CD14-positive monocyte (primary cell): ENCODE data around the gene TMEM45B. TPM values are rescaled to one million over a fixed set of nuclear protein-coding genes. Genes with fewer than 3 reads are reported as not detected.
"Not testable (repeated sequence)": the region's sequence is repeated elsewhere in the genome, so short reads cannot be mapped to it uniquely, and the experiment has no call there.

Experiments
- DNase-seq, 3 donors: peaks; one replicate each; pipeline ENCODE4 v3.0.0-alpha.2; 2011 to 2022
- H2AFZ ChIP-seq: 2 replicates; pipeline ENCODE4 v1.6.0; 2012; ENCODE audit warnings: mild to moderate bottlenecking, low read depth, low read length, inconsistent platforms; ENCODE audit not compliant: insufficient read depth, poor library complexity, severe bottlenecking
- H3K27ac ChIP-seq, 2 donors: 1 replicate in 1 of 2; 2 replicates in 1 of 2; pipeline ENCODE4 v1.5.1; 2012 to 2013; ENCODE audit warnings: low read length in 2 of 2, control low read depth in 1 of 2, inconsistent platforms in 1 of 2, low read depth in 1 of 2, mild to moderate bottlenecking in 1 of 2
- H3K27me3 ChIP-seq, 2 donors: one replicate each; pipeline versions ENCODE4 v1.6.0 to v1.6.1; 2011 to 2013; ENCODE audit warnings: low read length in 2 of 2; ENCODE audit not compliant: control insufficient read depth in 2 of 2, insufficient read depth in 2 of 2
- H3K36me3 ChIP-seq, 2 donors: replicated peaks in 1 of 2; 1 replicate in 1 of 2; 2 replicates in 1 of 2; pipeline versions ENCODE4 v1.5.1 to v1.6.1; 2012 to 2013; ENCODE audit warnings: low read length in 2 of 2, control low read depth in 1 of 2, inconsistent platforms in 1 of 2, mild to moderate bottlenecking in 1 of 2; ENCODE audit not compliant: insufficient read depth in 2 of 2, control insufficient read depth in 1 of 2
- H3K4me1 ChIP-seq, 2 donors: 1 replicate in 1 of 2; 2 replicates in 1 of 2; pipeline versions ENCODE4 v1.5.1 to v1.6.1; 2012 to 2013; ENCODE audit warnings: low read length in 2 of 2, control low read depth in 1 of 2, inconsistent platforms in 1 of 2, mild to moderate bottlenecking in 1 of 2, moderate library complexity in 1 of 2; ENCODE audit not compliant: insufficient read depth in 2 of 2, control insufficient read depth in 1 of 2
- H3K4me2 ChIP-seq: replicated peaks from 2 replicates; pipeline ENCODE3; 2012; ENCODE audit warnings: low read length, moderate library complexity, mild to moderate bottlenecking; ENCODE audit not compliant: poor library complexity, severe bottlenecking; ENCODE audit errors: extremely low read depth
- H3K4me3 ChIP-seq, 3 experiments: fragments of 200-600 bp in 1 of 3; sonication (generic) in 1 of 3; replicated peaks in 1 of 3; 1 replicate in 2 of 3; 2 replicates in 1 of 3; pipeline ENCODE4 v1.5.1; 2011 to 2013; ENCODE audit warnings: low read length in 3 of 3, mild to moderate bottlenecking in 3 of 3, control low read depth in 2 of 3, low read depth in 2 of 3, inconsistent platforms in 1 of 3, moderate library complexity in 1 of 3
- H3K79me2 ChIP-seq: 2 replicates; pipeline ENCODE4 v1.6.0; 2012; ENCODE audit warnings: mild to moderate bottlenecking, control low read depth, inconsistent platforms, low read length, moderate library complexity; ENCODE audit not compliant: insufficient read depth
- H3K9ac ChIP-seq: 2 replicates; pipeline ENCODE4 v1.6.0; 2017; ENCODE audit warnings: low read length, mild to moderate bottlenecking; ENCODE audit not compliant: insufficient read depth, poor library complexity, severe bottlenecking
- H3K9me3 ChIP-seq, 2 donors: replicated peaks in 1 of 2; 1 replicate in 1 of 2; 2 replicates in 1 of 2; pipeline versions ENCODE4 v1.5.1 to v1.6.1; 2012 to 2013; ENCODE audit warnings: low read length in 2 of 2, control low read depth in 1 of 2; ENCODE audit not compliant: control insufficient read depth in 1 of 2, insufficient read depth in 1 of 2
- H4K20me1 ChIP-seq: 2 replicates; pipeline ENCODE4 v1.6.0; 2012; ENCODE audit warnings: mild to moderate bottlenecking, low read length, control low read depth, moderate library complexity; ENCODE audit not compliant: insufficient read depth
- H3K27ac Mint-ChIP-seq, 7 donors: one replicate each; pipeline ENCODE4 v1.8.0; 2020; ENCODE audit warnings: mild to moderate bottlenecking in 7 of 7, mixed read lengths in 7 of 7, moderate library complexity in 6 of 7, inconsistent platforms in 2 of 7
- H3K27me3 Mint-ChIP-seq, 3 donors: one replicate each; pipeline ENCODE4 v1.8.0; 2021 to 2022; ENCODE audit warnings: low read depth in 3 of 3, mild to moderate bottlenecking in 3 of 3, mixed read lengths in 3 of 3, moderate library complexity in 3 of 3, inconsistent platforms in 1 of 3
- H3K36me3 Mint-ChIP-seq, 2 donors: one replicate each; pipeline ENCODE4 v1.8.0; 2020; ENCODE audit warnings: mixed read lengths in 2 of 2, inconsistent platforms in 1 of 2, mild to moderate bottlenecking in 1 of 2
- H3K4me1 Mint-ChIP-seq: one replicate; pipeline ENCODE4 v1.8.0; 2020; ENCODE audit warnings: mild to moderate bottlenecking, mixed read lengths
- H3K4me3 Mint-ChIP-seq, 2 donors: one replicate each; pipeline ENCODE4 v1.8.0; 2020; ENCODE audit warnings: mild to moderate bottlenecking in 2 of 2, mixed read lengths in 2 of 2, moderate library complexity in 1 of 2
- H3K9me3 Mint-ChIP-seq, 7 donors: one replicate each; pipeline ENCODE4 v1.8.0; 2020 to 2022; ENCODE audit warnings: mixed read lengths in 7 of 7, mild to moderate bottlenecking in 6 of 7, moderate library complexity in 6 of 7, inconsistent platforms in 2 of 7
- WGBS: methylation state at CpG from one replicate; pipeline ENCODE4 v1.1.5; 2013; ENCODE audit warnings: missing lambda C conversion rate; ENCODE audit not compliant: insufficient coverage; 5-methylcytosine and 5-hydroxymethylcytosine counted together
- intact Hi-C, 2 donors: fragments of 100-400 bp; cut with micrococcal nuclease; formaldehyde crosslinking; loops; one replicate each; pipeline versions ENCODE4 v1.15.0 to v1.15.1; 2023
- polyA plus RNA-seq, 3 donors: library from polyadenylated mRNA; depleted of rRNA in 1 of 3; unstranded in 2 of 3; stranded (reverse) in 1 of 3; fragments of 300-500 nt in 2 of 3; fragments of >200 nt in 1 of 3; fragmentation: Illumina TruSeq in 2 of 3; gene quantifications; 1 replicate in 2 of 3; 2 replicates in 1 of 3; pipeline ENCODE4 v1.2.3, GENCODE V29; 2012 to 2021
- TF ChIP-seq, protein P1 (sequence below): fragments of 200-600 bp; IDR thresholded peaks from one replicate; pipeline ENCODE4 v1.8.0; 2022; ENCODE audit warnings: antibody characterized with exemption, mild to moderate bottlenecking

TMEM45B gene
- polyA plus RNA-seq, 3 donors: 0.24 to 1.7 (median 0.56) TPM

DNA sequence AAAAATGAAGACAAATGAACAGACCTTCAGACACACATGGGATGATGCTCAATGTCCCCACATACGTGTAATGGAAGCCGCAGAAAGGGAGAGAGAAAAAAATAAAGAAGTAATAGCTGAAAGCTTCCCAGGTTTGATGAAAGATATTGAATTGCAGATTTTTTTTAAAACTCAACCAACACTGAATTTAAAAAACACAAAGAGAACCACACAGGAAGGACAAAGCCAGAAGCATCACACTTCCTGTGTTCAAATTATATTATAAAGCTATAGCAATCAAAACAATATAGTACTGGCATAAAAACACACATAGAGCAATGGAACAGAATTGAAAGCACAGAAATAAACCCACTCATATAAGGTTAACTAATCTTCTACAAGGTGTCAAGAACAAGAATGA, 26.5 kb downstream of the TMEM45B start:
- TF ChIP-seq, protein P1, sequence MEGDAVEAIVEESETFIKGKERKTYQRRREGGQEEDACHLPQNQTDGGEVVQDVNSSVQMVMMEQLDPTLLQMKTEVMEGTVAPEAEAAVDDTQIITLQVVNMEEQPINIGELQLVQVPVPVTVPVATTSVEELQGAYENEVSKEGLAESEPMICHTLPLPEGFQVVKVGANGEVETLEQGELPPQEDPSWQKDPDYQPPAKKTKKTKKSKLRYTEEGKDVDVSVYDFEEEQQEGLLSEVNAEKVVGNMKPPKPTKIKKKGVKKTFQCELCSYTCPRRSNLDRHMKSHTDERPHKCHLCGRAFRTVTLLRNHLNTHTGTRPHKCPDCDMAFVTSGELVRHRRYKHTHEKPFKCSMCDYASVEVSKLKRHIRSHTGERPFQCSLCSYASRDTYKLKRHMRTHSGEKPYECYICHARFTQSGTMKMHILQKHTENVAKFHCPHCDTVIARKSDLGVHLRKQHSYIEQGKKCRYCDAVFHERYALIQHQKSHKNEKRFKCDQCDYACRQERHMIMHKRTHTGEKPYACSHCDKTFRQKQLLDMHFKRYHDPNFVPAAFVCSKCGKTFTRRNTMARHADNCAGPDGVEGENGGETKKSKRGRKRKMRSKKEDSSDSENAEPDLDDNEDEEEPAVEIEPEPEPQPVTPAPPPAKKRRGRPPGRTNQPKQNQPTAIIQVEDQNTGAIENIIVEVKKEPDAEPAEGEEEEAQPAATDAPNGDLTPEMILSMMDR: no peak
- Histone ChIP-seq H3K79me2 (no peaks in the 10 kb centered on the region), H3K9me3 (no peaks in the 10 kb centered on the region), H3K4me2 (no peak overlapping the region), H3K36me3 (no peaks in the 10 kb centered on the region), H3K4me1 (peaks cover 0 to 6% of the 10 kb centered on the region in 2 donors), H3K9ac (no peak overlapping the region), H3K27ac (no peak overlapping the region), H4K20me1 (no peaks in the 10 kb centered on the region), H3K27me3 (no peaks in the 10 kb centered on the region), H2AFZ (no peak overlapping the region), H3K4me3 (no peak overlapping the region)
- intact Hi-C loops: loop anchor here in 1 of 2 donors (10.0 kb wide), 1 partner anchor 47 kb away; no protein-coding TSS in a partner anchor
- Mint-ChIP-seq H3K9me3 (no peaks in the 10 kb centered on the region), H3K4me1 (peaks cover 15% of the 10 kb centered on the region), H3K27ac (no peak overlapping the region), H3K36me3 (no peaks in the 10 kb centered on the region), H3K27me3 (peaks cover 2 to 5% (median 4%) of the 10 kb centered on the region in 3 donors), H3K4me3 (no peak overlapping the region)
- DNase-seq: no peak
- WGBS: no CpG with 5 or more reads among the region's 2 CpGs

DNA sequence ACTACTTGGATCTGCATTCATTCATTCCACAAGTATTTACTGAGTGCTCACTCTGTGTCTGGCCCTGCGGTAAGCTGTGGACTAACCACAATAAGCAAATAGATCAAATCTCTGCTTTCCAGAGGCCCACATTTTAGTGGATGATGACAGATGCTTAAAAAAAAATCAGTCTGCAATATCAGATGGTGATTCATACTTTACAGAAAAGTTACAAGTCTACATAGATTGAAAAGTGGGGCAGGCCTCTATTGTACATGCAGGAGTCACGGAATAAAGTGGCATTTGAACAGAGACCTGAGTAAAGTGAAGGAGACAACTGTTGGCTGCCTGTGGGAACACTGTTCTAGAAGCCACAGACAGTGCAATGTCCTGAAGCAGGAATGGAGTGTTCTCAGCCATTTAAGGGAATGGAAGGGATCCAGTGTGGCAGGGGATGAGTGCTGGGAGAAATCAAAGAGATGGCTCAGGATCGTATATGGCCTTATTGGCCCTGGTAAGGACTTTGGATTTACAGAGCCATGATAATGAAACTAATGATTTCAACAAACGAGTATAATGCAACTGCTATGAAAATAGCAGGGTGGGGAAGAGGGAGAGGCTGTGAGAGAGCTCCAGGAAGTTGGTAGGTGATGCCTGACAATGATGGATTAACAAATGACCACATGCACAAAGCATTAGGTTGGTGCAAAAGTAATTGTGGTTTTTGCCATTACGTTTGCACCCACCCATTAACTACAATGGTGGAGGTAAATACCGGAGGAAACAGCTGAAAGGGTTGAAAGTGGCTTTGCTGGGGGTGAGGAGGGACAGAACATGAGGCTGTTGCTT, 31.1 kb downstream of the TMEM45B start:
- Mint-ChIP-seq H3K9me3 (no peaks in the 10 kb centered on the region), H3K27me3 (peaks cover 2 to 7% (median 6%) of the 10 kb centered on the region in 3 donors), H3K36me3 (no peaks in the 10 kb centered on the region), H3K4me3 (peak overlapping the region in 1 of 2 donors; percentile 32), H3K27ac (peak overlapping the region in 1 of 7 donors; percentile 36), H3K4me1 (peaks cover 10% of the 10 kb centered on the region)
- H3K79me2 ChIP-seq: no peaks in the 10 kb centered on the region
- no peak for DNase-seq
- intact Hi-C loops: loop anchor here in 1 of 2 donors (10.0 kb wide), 1 partner anchor 52 kb away; no protein-coding TSS in a partner anchor
- H3K4me1 ChIP-seq: no peaks in the 10 kb centered on the region
- no peak overlapping the region for H3K4me2 ChIP-seq
- H3K4me3 ChIP-seq: no peak overlapping the region
- no peaks in the 10 kb centered on the region for H3K36me3 ChIP-seq
- H3K27ac ChIP-seq: no peak overlapping the region
- no peaks in the 10 kb centered on the region for H4K20me1 ChIP-seq
- TF ChIP-seq, protein P1: no peak
- no peaks in the 10 kb centered on the region for H3K9me3 ChIP-seq
- H3K27me3 ChIP-seq: no peaks in the 10 kb centered on the region
- WGBS: 40% methylated on average over 3 of the region's 6 CpGs
- H3K9ac ChIP-seq: no peak overlapping the region
- H2AFZ ChIP-seq: no peak overlapping the region

DNA sequence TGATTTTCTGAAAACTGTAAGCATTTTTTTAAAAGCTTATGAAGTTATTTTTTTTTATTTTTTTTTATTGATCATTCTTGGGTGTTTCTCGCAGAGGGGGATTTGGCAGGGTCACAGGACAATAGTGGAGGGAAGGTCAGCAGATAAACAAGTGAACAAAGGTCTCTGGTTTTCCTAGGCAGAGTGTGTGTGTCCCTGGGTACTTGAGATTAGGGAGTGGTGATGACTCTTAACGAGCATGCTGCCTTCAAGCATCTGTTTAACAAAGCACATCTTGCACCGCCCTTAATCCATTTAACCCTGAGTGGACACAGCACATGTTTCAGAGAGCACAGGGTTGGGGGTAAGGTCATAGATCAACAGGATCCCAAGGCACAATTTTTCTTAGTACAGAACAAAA, 31.7 kb downstream of the TMEM45B start:
- H3K36me3 Mint-ChIP-seq, H3K9me3 ChIP-seq, DNase-seq, H3K4me2 ChIP-seq, H3K4me1 ChIP-seq, H4K20me1 ChIP-seq, H3K27me3 Mint-ChIP-seq, H3K9ac ChIP-seq, H3K36me3 ChIP-seq, H3K9me3 Mint-ChIP-seq, H3K27me3 ChIP-seq, H3K79me2 ChIP-seq, H2AFZ ChIP-seq, H3K4me3 Mint-ChIP-seq, H3K27ac Mint-ChIP-seq, H3K4me3 ChIP-seq, H3K27ac ChIP-seq: not testable (repeated sequence)
- WGBS: no CpG with 5 or more reads among the region's 3 CpGs
- H3K4me1 Mint-ChIP-seq: peaks cover 11% of the 10 kb centered on the region
- intact Hi-C loops: loop anchor here in 1 of 2 donors (10.0 kb wide), 1 partner anchor 53 kb away; no protein-coding TSS in a partner anchor
